Stimulated activated CD4-positive, alpha-beta T cell treated with anti-CD3 and anti-CD28 coated beads, Interleukin-15, amount 100 ng/mL, for 24 hours (primary cell): Measurements from ENCODE around the gene PALLD.
"Not testable (repeated sequence)": the region's sequence is repeated elsewhere in the genome, so short reads cannot be mapped to it uniquely, and the experiment has no call there.

Source experiments
- DNase-seq: peaks from one replicate; pipeline ENCODE4 v3.0.0-alpha.2; 2020

The PALLD gene

GRCh38 chr4:168496834-168497233, at the start of gene PALLD:
TSS of gene PALLD (plus strand) at chr4:168497052.
- no peak for DNase-seq

- not testable (repeated sequence) for DNase-seq
These were observed 47.8 kb upstream of the PALLD start for GRCh38 chr4:168449063-168449462.

- DNase-seq = peak; percentile 16
These were observed 47.0 kb upstream of the PALLD start for GRCh38 chr4:168449719-168450452.

GRCh38 chr4:168451331-168451730, 45.5 kb upstream of the PALLD start:
- DNase-seq = no peak

- DNase-seq = no peak
These were observed 45.0 kb upstream of the PALLD start for GRCh38 chr4:168451744-168452390.

GRCh38 chr4:168453146-168453545, 43.7 kb upstream of the PALLD start:
- no peak for DNase-seq

GRCh38 chr4:168458256-168458655, 38.6 kb upstream of the PALLD start:
- not testable (repeated sequence) for DNase-seq

GRCh38 chr4:168461821-168462220, 35.0 kb upstream of the PALLD start:
- no peak for DNase-seq

GRCh38 chr4:168472920-168473319, 23.9 kb upstream of the PALLD start:
- DNase-seq = no peak

GRCh38 chr4:168474660-168475320, 22.1 kb upstream of the PALLD start:
- no peak for DNase-seq

- DNase-seq = peak; percentile 45
These were observed 21.1 kb upstream of the PALLD start for GRCh38 chr4:168475745-168476144.

GRCh38 chr4:168478868-168479267, 18.0 kb upstream of the PALLD start:
- DNase-seq = no peak

- peak; percentile 34 for DNase-seq
These were observed 15.8 kb upstream of the PALLD start for GRCh38 chr4:168480931-168481611.

GRCh38 chr4:168483811-168484210, 13.0 kb upstream of the PALLD start:
- no peak for DNase-seq

GRCh38 chr4:168484626-168485025, 12.2 kb upstream of the PALLD start:
- DNase-seq = no peak

GRCh38 chr4:168485156-168485910, 11.5 kb upstream of the PALLD start:
- no peak for DNase-seq

GRCh38 chr4:168486912-168487281, 10.0 kb upstream of the PALLD start:
- DNase-seq = peak; percentile 15

GRCh38 chr4:168487282-168488035, 9.4 kb upstream of the PALLD start:
- DNase-seq = no peak

GRCh38 chr4:168488869-168489274, 8.0 kb upstream of the PALLD start:
- DNase-seq = no peak

- DNase-seq = no peak
These were observed 7.2 kb upstream of the PALLD start for GRCh38 chr4:168489616-168490015.

GRCh38 chr4:168490711-168491110, 6.1 kb upstream of the PALLD start:
- no peak for DNase-seq

GRCh38 chr4:168491563-168491962, 5.3 kb upstream of the PALLD start:
- no peak for DNase-seq
